NOMO-1 treated with DMSO at 0.1 percent for 48 hours (cell line): ENCODE results near the gene ZCCHC2.

Experiments used
- DNase-seq: peaks from one replicate; lab custom pipeline; 2025; ENCODE audit not compliant: unreplicated experiment; lab: John Stamatoyannopoulos, UW

ZCCHC2 gene

GRCh38 chr18:62574776-62575175, 52.0 kb downstream of the ZCCHC2 start:
- DNase-seq, result no peak

- DNase-seq, result no peak
Measured at GRCh38 chr18:62576271-62576670, 53.4 kb downstream of the ZCCHC2 start.

- DNase-seq, result no peak
Measured at GRCh38 chr18:62576845-62577512, 54.2 kb downstream of the ZCCHC2 start.

- no peak for DNase-seq
Measured at GRCh38 chr18:62577765-62578164, 54.9 kb downstream of the ZCCHC2 start.

GRCh38 chr18:62578980-62579511, 56.2 kb downstream of the ZCCHC2 start:
- no peak for DNase-seq

GRCh38 chr18:62583376-62583775, 60.6 kb downstream of the ZCCHC2 start:
- peak; percentile 53 for DNase-seq

- DNase-seq, result peak; percentile 84
Measured at GRCh38 chr18:62584241-62585120, 61.7 kb downstream of the ZCCHC2 start.

GRCh38 chr18:62585274-62586150, 62.7 kb downstream of the ZCCHC2 start:
- DNase-seq, result no peak

GRCh38 chr18:62586151-62586774, 63.4 kb downstream of the ZCCHC2 start:
- peak; percentile 55 for DNase-seq

- DNase-seq, result no peak
Measured at GRCh38 chr18:62586781-62587487, 64.1 kb downstream of the ZCCHC2 start.

GRCh38 chr18:62587689-62588088, 64.9 kb downstream of the ZCCHC2 start:
- no peak for DNase-seq

GRCh38 chr18:62588217-62588616, 65.4 kb downstream of the ZCCHC2 start:
- no peak for DNase-seq

- DNase-seq, result no peak
Measured at GRCh38 chr18:62590799-62591590, 68.2 kb downstream of the ZCCHC2 start.

GRCh38 chr18:62596145-62597005, 73.5 kb downstream of the ZCCHC2 start:
- no peak for DNase-seq

- DNase-seq, result no peak
Measured at GRCh38 chr18:62601871-62602270, 79.0 kb downstream of the ZCCHC2 start.

- DNase-seq, result no peak
Measured at GRCh38 chr18:62602706-62603105, 79.9 kb downstream of the ZCCHC2 start.

- DNase-seq, result no peak
Measured at GRCh38 chr18:62603211-62603610, 80.4 kb downstream of the ZCCHC2 start.

- DNase-seq, result no peak
Measured at GRCh38 chr18:62603979-62604378, 81.2 kb downstream of the ZCCHC2 start.
